ENCODE results near the gene TOMT. TPM values are rescaled to one million over a fixed set of nuclear protein-coding genes. Genes with fewer than 3 reads are reported as not detected.
A peak's percentile ranks its signal among the peaks of the same experiment; 100 is the strongest.

The TOMT gene
- total and polyA plus RNA-seq, 2 of the 13 experiments (the other 11 are each of a cell fraction or from before 2014, with no cell fraction given) = not detected

- TF ChIP-seq JARID2 (CRISPR knock-in tag; IDR thresholded peaks at IDR 0.05; ENCODE audit: insufficient replicate concordance) = peak; percentile 66
- peak; percentile 35; the same call in 1 of the 2 replicates for TF ChIP-seq ZNF224 (CRISPR knock-in tag; IDR thresholded peaks at IDR 0.05)
- TF ChIP-seq RFXAP (CRISPR knock-in tag; IDR thresholded peaks at IDR 0.05; ENCODE audit: borderline replicate concordance) = peak; percentile 38; the same call in 1 of the 2 replicates
- peak; percentile 2; the same call in 1 of the 2 replicates for TF ChIP-seq KDM4B (CRISPR knock-in tag; IDR thresholded peaks at IDR 0.05)
- no peak for TF ChIP-seq GPN1 (CRISPR knock-in tag; IDR thresholded peaks at IDR 0.05; ENCODE audit: borderline replicate concordance)
- no peak for TF ChIP-seq FOXJ3 (CRISPR knock-in tag; IDR thresholded peaks at IDR 0.05; ENCODE audit: borderline replicate concordance)
- no peak for TF ChIP-seq ZC3H13 (CRISPR knock-in tag; IDR thresholded peaks at IDR 0.05)
- TF ChIP-seq ZKSCAN8 (CRISPR knock-in tag; IDR thresholded peaks at IDR 0.05; ENCODE audit: borderline replicate concordance) = peak; percentile 48; the same call in 1 of the 2 replicates
- peak; percentile 55 for TF ChIP-seq ZNF317 (CRISPR knock-in tag; IDR thresholded peaks at IDR 0.05)
- TF ChIP-seq FOXC1 (CRISPR knock-in tag; IDR thresholded peaks at IDR 0.05; ENCODE audit: borderline replicate concordance) = peak; percentile 67; the same call in 1 of the 2 replicates
- TF ChIP-seq RXRA (CRISPR knock-in tag; IDR thresholded peaks at IDR 0.05) = peak; percentile 77
- TF ChIP-seq ONECUT2 (CRISPR knock-in tag; IDR thresholded peaks at IDR 0.05) = peak; percentile 80
- TF ChIP-seq ZNF605 (CRISPR knock-in tag; IDR thresholded peaks at IDR 0.05) = no peak; the same call in none of the 2 replicates
- TF ChIP-seq ZFY (CRISPR knock-in tag; IDR thresholded peaks at IDR 0.05) = peak; percentile 95
- no peak for TF ChIP-seq FOXM1 (CRISPR knock-in tag; IDR thresholded peaks at IDR 0.05)
- TF ChIP-seq CHD4 (IDR thresholded peaks at IDR 0.05; ENCODE audit: borderline replicate concordance, low read length) = 0 out of 2 replicates have a peak, but pooled peaks have one; percentile 53
- TF ChIP-seq SIX4 (CRISPR knock-in tag; IDR thresholded peaks at IDR 0.05) = peak; percentile 87
- peak; percentile 47; the same call in 1 of the 2 replicates for TF ChIP-seq MYPOP (CRISPR knock-in tag; IDR thresholded peaks at IDR 0.05)
- no peak for TF ChIP-seq TRAFD1 (CRISPR knock-in tag; IDR thresholded peaks at IDR 0.05; ENCODE audit: borderline replicate concordance)
- TF ChIP-seq ETS1 (CRISPR knock-in tag; IDR thresholded peaks at IDR 0.05) = no peak
- TF ChIP-seq PITX1 (CRISPR knock-in tag; IDR thresholded peaks at IDR 0.05) = 0 out of 2 replicates have a peak, but pooled peaks have one; percentile 37
- TF ChIP-seq IKZF4 (CRISPR knock-in tag; IDR thresholded peaks at IDR 0.05; ENCODE audit: borderline replicate concordance, low read depth, not compliant biosample characterization) = peak; percentile 25
- TF ChIP-seq ZMYM3 (CRISPR knock-in tag; IDR thresholded peaks at IDR 0.05) = no peak; the same call in 1 of the 2 replicates
- 0 out of 2 replicates have a peak, but pooled peaks have one; percentile 6 for TF ChIP-seq ZIK1 (CRISPR knock-in tag; IDR thresholded peaks at IDR 0.05; ENCODE audit: borderline replicate concordance, low read depth)
- TF ChIP-seq GTF2F1 (IDR thresholded peaks at IDR 0.05; ENCODE audit: low read length) = 0 out of 2 replicates have a peak, but pooled peaks have one; percentile 28
Measured at GRCh38 chr11:72102946-72103753, 2.6 kb upstream of the TOMT start, which contains the start of gene LAMTOR1 (continued).

All from HepG2 (cell line).